ENCODE measurements around the gene UBE4A.

The UBE4A gene

GRCh38 chr11:118359295-118359958 is at the start of gene UBE4A:
Gene UBE4A, plus strand, starts transcription at chr11:118359600. Its CDS starts 5,481 bp downstream, at chr11:118365081.
- peak; percentile 99 for DNase-seq

- no peak for DNase-seq
Observed at GRCh38 chr11:118310271-118310670, 49.1 kb upstream of the UBE4A start.

GRCh38 chr11:118310781-118311485 is 48.5 kb upstream of the UBE4A start:
- DNase-seq, result no peak

- DNase-seq, result no peak
Observed at GRCh38 chr11:118311518-118311917, 47.9 kb upstream of the UBE4A start.

- no peak for DNase-seq
Observed at GRCh38 chr11:118312328-118312727, 47.1 kb upstream of the UBE4A start.

GRCh38 chr11:118313242-118313641 is 46.2 kb upstream of the UBE4A start:
- DNase-seq, result no peak

GRCh38 chr11:118314988-118315411 is 44.4 kb upstream of the UBE4A start:
- DNase-seq, result no peak

GRCh38 chr11:118318124-118318523 is 41.3 kb upstream of the UBE4A start:
- DNase-seq, result no peak

- no peak for DNase-seq
Observed at GRCh38 chr11:118318581-118319336, 40.6 kb upstream of the UBE4A start.

GRCh38 chr11:118319337-118319707 is 40.1 kb upstream of the UBE4A start:
- DNase-seq, result no peak

- DNase-seq, result no peak
Observed at GRCh38 chr11:118320515-118320914, 38.9 kb upstream of the UBE4A start.

- no peak for DNase-seq
Observed at GRCh38 chr11:118321386-118322082, 37.9 kb upstream of the UBE4A start.

- no peak for DNase-seq
Observed at GRCh38 chr11:118322721-118323120, 36.7 kb upstream of the UBE4A start.

- DNase-seq, result no peak
Observed at GRCh38 chr11:118325283-118325682, 34.1 kb upstream of the UBE4A start.

- DNase-seq, result no peak
Observed at GRCh38 chr11:118328745-118329144, 30.7 kb upstream of the UBE4A start.

GRCh38 chr11:118334745-118335144 is 24.7 kb upstream of the UBE4A start:
- DNase-seq, result no peak

GRCh38 chr11:118338637-118339061 is 20.8 kb upstream of the UBE4A start:
- peak; percentile 90 for DNase-seq

- no peak for DNase-seq
Observed at GRCh38 chr11:118339281-118339961, 20.0 kb upstream of the UBE4A start.

GRCh38 chr11:118340449-118340848 is 19.0 kb upstream of the UBE4A start:
- DNase-seq, result no peak

- DNase-seq, result no peak
Observed at GRCh38 chr11:118341261-118341660, 18.1 kb upstream of the UBE4A start.

GRCh38 chr11:118341815-118342489 is 17.4 kb upstream of the UBE4A start:
- DNase-seq, result no peak

All from stimulated activated CD4-positive, alpha-beta T cell treated with anti-CD3 and anti-CD28 coated beads, Interleukin-15, amount 100 ng/mL, for 24 hours (primary cell).